ENCODE measurements around the gene MFSD2B. TPM values are rescaled to one million over a fixed set of nuclear protein-coding genes. Genes with fewer than 3 reads are reported as not detected.
"Not testable (repeated sequence)": the region's sequence is repeated elsewhere in the genome, so short reads cannot be mapped to it uniquely, and the experiment has no call there.

Gene MFSD2B
- total RNA-seq, result not detected

- DNase-seq, result no peak
These were observed at the start of gene MFSD2B for GRCh38 chr2:24009680-24010476. MFSD2B (plus strand) TSS chr2:24010085; CDS start chr2:24010097, 12 bp downstream.

GRCh38 chr2:23967846-23968245 lies 42.0 kb upstream of the MFSD2B start:
- no peak for DNase-seq

DNA sequence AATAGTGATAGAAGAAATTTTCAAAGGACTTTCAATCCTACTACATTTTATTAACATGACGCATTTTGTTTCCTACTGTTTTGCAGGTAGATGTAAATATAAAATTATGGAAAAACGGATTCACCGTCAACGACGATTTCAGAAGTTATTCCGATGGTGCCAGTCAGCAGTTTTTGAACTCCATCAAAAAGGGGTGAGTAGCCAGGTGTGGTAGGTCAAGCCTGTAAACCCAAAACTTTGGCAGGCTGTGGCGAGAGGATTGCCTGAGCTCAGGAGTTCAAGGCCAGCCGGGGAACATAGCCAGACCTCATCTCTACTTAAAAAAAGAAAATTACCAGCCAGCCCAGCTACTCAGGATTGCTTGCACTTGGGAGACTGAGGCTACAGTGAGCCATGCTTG lies 33.0 kb upstream of the MFSD2B start:
- no peak for DNase-seq

- DNase-seq, result no peak
These were observed 21.5 kb upstream of the MFSD2B start for GRCh38 chr2:23988371-23988770.

GRCh38 chr2:23992931-23993330 lies 17.0 kb upstream of the MFSD2B start:
- no peak for DNase-seq

- no peak for DNase-seq
These were observed 16.1 kb upstream of the MFSD2B start for GRCh38 chr2:23993736-23994269.

- no peak for DNase-seq
These were observed 15.3 kb upstream of the MFSD2B start for GRCh38 chr2:23994567-23994966.

DNA sequence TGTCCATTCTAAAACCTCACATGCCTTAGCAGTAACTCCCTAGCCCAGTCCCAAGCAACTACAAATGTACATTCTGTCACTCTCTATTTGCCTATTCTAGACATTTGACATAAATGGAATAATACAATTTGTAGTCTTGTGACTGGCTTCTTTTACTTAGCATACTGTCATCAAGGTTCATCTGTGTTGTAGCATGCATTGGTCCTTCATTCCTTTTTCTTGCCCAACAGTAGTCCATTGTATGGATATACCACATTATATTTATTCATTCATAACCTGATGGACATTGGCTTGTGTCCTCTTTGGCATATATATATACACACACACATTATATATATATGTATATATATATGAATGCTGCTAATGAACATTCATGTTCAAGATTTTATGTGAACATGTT lies 2.2 kb upstream of the MFSD2B start:
- no peak for DNase-seq

GRCh38 chr2:24008672-24009366 lies 1.1 kb upstream of the MFSD2B start:
- DNase-seq, result no peak

- no peak for DNase-seq
These were observed 562 bp upstream of the MFSD2B start for GRCh38 chr2:24009367-24009679.

DNA sequence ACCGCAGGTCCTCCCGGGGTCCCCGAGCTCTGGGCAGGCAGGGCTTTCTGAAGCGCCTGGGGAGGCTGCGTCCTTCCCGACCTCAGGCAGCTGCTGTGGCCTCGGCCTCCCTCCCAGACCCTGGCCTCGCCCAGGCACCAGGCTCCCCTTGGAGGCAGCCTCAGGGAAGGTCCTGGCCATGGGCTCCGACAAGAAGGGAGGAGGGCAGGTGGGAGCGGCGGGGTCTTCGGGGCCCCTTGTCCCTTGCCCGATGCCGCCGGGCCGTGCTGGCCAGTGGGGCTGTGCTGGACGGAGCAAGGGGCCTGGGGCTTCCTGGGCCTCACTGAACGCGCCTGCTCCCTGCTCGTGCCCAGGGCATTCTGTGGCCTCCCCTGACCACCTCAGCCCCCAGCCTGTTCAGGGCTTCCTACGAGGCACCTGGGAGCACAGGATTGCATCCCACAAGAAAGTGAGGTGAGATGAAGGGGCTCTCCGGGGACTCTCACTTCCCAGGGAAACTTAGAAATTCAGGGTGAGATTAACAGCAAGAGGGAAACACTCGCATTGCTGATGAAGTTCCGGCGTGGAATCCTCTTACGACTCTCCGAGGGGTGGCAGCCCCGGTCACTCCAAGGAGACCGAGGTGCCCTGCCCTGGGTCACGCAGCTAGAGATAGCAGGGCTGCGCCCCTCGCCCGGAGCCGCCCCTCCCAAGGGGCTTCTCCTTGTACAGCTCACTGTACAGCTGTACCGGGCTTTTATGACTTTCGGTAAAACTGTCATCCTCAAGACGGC lies 778 bp downstream of the MFSD2B start:
- no peak for DNase-seq

DNA sequence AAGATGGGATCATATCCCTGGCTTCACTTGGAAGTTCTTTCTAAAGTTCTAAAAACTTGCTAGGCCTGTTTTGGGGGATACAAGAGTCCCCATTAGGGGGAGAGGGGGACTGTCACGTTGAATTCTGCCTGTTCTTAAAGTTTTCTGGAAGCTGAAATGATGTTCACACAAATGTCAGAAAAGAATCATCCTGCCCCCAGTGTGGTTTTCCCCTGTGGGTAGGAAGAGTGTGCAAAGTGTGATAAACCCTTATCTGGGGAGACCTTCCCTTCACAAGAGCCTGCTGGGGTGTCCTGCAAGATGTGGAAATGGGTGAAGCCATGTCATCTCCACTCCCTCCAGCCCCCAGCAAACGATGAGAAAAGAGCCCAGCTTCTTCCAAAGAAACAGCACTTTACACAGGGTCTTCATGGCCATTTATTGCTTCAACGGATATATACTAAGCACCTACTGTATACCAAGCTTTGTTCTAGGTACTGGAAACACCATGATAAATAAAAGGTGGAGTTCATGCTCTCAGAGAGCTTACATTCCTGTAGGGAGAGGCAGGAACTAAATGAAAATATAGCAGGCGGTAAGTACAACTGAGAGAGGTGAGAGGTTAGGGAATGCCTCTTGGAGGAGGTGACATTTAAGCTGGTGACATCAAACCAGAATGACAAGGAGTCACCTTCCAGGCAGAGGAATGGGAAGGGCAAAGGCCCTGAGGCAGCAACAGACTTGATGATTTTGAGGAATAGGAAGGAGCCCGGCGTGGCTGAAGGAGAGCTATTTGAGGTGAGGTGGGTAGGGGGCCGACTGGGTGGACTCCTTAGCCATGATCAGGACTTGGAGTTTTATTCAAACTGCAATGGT lies 1.6 kb downstream of the MFSD2B start:
- no peak for DNase-seq

DNA sequence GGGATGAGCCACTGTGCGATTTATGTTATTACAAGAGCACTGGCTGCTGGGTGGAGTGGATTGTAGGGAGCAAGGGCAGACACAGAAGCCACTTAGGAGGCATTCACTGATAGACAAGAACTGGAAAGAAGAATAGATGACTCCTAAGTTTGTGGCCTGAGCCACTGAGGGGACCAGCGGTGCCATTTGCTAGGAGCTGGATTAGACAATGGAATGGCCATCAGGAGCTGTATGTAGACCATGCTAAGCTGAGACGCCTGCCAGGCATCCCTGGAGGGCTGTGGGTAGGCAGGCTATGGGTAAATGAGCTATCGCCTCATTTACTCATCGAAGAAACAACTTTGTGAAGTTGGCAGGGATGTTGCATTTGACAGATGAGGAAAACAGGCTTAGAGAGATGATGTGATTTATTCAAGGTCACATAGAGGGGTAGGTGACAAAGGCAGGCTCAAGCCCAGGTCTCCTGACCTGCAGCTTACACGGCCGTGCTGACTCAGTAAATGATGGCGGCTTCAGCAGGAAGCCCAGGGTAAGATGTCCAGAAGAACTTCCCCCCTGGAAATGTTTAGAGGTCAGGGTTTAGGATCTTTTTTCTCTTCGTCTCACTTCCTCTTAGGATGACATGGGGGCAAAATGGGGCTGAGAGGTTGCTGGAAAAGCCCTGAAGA lies 2.8 kb downstream of the MFSD2B start:
- DNase-seq, result no peak

- not testable (repeated sequence) for DNase-seq
These were observed 5.0 kb downstream of the MFSD2B start for GRCh38 chr2:24014902-24015301.

DNA sequence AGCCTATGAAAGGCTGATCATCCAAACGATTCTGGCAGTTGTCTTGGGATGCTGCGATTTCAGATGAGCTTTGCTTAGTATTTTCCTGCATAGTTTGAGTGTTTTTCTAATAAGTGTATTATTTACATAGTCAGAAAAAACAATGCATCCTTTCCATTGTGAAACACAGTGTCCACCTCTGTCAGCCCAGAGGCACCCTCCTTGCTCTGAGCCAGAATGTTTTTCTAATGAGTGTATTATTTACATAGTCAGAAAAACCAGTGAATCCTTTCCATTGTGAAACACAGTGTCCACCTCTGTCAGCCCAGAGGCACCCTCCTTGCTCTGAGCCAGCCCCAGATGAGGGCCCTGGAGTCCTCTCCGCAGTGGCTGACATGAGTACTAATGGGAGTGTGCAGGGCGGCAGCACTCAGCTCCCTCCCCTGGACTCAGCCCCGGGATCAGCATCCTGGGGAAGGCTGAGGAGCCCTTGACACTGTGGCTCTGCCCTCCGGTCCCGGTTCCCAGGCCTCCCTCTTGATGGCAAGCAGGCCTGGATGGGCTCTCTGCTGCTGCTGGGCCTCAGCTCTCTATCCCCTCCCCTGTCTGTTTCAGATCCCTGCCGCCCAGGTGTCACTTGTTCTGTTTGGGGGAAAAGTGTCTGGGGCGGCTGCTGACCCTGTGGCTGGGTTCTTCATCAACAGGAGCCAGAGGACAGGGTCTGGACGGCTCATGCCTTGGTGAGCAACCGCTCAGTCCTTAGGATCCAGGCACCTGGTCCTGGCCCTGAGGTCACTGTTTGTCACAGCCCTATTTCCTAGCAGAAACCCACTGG lies 5.9 kb downstream of the MFSD2B start:
- DNase-seq, result no peak

GRCh38 chr2:24016376-24016761 lies 6.5 kb downstream of the MFSD2B start:
- no peak for DNase-seq

- no peak for DNase-seq
These were observed 7.2 kb downstream of the MFSD2B start for GRCh38 chr2:24016853-24017703.

DNA sequence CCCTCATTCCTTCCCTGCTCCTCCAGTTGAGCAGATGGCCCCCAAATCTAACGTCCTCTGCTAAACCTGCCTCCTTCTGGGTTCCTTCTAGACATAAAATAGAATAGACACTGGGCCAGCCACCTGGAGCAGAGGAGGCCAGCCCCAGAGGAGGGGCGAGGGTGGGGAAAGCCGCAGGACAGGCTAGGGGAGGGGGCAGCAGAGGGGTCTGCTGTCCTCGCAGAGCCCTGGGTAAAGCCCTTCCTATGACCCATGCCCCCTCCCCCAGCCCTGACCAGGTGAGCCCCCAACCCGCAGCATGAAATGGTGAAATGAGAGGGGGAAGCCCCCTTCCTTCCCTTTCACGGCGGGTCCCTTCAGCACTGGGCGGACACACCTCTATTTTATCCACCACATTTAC lies 7.8 kb downstream of the MFSD2B start:
- DNase-seq, result no peak

- DNase-seq, result no peak
These were observed 8.4 kb downstream of the MFSD2B start for GRCh38 chr2:24018241-24018640.

DNA sequence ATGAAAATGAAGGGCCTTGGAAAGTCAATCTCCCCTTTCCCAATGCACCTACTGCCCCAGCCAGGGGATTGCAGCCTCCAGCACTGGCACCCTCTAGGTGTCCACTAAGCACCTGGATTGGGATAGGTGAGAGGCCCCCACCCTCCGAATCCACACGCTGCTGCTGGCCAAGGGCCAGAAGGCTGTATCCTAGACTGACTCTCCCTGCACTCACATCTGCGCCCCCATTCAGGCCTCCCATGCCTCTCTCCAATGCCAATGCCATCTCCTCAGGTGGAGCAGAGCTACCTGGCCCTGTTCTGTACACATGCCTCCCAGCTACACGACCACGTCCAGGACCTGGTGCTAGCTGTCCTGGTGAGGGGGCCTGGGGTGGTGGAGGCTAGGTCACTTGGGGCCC lies 9.8 kb downstream of the MFSD2B start:
- no peak for DNase-seq
